Measurements from ENCODE around the gene RFX8.
"Not testable (repeated sequence)": the region's sequence is repeated elsewhere in the genome, so short reads cannot be mapped to it uniquely, and the experiment has no call there.

The RFX8 gene

DNA sequence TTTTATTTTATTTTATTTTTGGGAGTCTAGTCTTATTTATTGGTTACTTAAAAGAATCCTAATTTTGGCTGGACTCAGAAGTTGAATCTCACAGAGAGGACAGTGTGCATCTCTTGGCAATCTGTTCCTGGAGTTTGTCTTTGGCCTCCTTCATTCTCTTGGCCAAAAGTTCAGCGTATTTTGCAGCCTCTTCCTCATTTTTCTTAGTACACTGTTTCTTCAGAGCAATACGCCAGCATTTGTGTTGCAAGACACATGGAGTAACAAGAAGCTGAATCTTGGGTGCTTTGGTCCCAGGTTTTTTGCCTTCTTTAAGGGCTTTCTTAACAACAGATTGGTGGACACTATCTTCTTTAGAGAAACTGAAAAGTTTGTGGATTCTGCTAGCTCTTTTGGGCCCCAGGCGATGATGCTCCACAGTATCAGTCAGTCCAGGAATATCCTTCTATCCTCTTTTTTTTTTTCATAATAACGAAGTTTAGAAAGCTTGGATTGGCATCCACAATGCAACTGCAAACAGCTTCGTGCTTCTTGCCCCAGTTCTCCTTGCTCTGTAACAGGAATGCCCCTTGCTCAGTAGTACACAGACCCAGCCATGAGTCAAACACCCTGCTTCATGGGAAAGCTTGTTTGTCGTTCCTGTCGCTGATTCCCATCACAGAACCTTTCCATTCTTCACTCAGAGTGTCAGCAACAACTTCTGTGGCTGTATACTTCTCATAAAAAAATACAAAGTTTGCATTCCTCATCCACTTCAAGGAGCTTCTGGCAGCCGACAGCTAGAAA lies 34.8 kb upstream of the RFX8 start:
- Histone ChIP-seq H3K36me3 (no peaks in the 10 kb centered on the region), H3K4me1 (no peaks in the 10 kb centered on the region), H3K4me3 (no peak overlapping the region), H3K27me3 (peaks cover 0 to 5% of the 10 kb centered on the region in 2 donors), H3K9me3 (no peaks in the 10 kb centered on the region), H3K27ac (no peak overlapping the region)
- TF ChIP-seq, protein P1, sequence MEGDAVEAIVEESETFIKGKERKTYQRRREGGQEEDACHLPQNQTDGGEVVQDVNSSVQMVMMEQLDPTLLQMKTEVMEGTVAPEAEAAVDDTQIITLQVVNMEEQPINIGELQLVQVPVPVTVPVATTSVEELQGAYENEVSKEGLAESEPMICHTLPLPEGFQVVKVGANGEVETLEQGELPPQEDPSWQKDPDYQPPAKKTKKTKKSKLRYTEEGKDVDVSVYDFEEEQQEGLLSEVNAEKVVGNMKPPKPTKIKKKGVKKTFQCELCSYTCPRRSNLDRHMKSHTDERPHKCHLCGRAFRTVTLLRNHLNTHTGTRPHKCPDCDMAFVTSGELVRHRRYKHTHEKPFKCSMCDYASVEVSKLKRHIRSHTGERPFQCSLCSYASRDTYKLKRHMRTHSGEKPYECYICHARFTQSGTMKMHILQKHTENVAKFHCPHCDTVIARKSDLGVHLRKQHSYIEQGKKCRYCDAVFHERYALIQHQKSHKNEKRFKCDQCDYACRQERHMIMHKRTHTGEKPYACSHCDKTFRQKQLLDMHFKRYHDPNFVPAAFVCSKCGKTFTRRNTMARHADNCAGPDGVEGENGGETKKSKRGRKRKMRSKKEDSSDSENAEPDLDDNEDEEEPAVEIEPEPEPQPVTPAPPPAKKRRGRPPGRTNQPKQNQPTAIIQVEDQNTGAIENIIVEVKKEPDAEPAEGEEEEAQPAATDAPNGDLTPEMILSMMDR (IDR thresholded peaks at IDR 0.05) = no peak
- peak in 1 of 2 donors; percentile 41 for DNase-seq
- intact Hi-C loops (cut with DNase I; ENCODE audit: low total_unique reads) = no loop called here

DNA sequence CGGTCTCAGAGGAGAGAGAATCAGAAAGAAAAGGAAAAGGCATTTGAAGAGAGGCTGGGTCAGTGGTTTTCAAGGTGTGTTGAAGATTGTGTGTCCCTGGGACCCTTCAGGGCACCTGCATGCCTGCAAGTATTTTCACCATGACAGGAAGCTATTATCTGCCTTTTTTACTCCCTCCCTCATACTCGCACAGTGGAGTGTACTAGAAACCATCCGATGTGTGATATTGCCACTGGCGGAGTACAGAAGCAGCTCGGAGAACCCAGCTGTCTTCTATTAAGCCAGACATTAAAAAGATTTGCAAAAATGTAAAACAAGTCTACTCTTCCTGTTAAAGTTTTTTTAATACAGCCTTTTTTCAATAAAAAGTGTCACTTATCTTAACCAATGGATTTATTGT lies 33.7 kb upstream of the RFX8 start:
- no peak overlapping the region for H3K27ac ChIP-seq
- TF ChIP-seq, protein P1 (IDR thresholded peaks at IDR 0.05) = no peak
- no peaks in the 10 kb centered on the region for H3K4me1 ChIP-seq
- H3K9me3 ChIP-seq = no peaks in the 10 kb centered on the region
- intact Hi-C loops (cut with DNase I; ENCODE audit: low total_unique reads) = no loop called here
- no peak for DNase-seq
- H3K27me3 ChIP-seq = peaks cover 0 to 5% of the 10 kb centered on the region in 2 donors
- no peaks in the 10 kb centered on the region for H3K36me3 ChIP-seq
- no peak overlapping the region for H3K4me3 ChIP-seq

DNA sequence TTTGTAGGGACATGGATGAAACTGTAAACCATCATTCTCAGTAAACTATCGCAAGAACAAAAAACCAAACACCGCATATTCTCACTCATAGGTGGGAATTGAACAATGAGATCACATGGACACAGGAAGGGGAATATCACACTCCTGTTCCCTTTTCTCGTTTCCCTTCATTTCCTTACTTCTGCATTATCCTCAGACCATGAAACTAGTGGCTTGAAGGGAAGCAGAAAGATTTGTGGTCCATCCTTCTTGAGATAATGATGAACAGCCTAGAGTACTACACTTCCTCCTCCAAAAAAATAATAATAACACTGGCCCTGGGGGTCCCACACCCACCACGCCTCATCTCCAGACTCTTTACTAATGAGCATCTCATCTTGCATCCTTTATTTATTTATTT lies 30.4 kb upstream of the RFX8 start:
- H3K36me3 ChIP-seq; H3K4me1 ChIP-seq; H3K27me3 ChIP-seq; H3K4me3 ChIP-seq; H3K27ac ChIP-seq; intact Hi-C loops (cut with DNase I; ENCODE audit: low total_unique reads); H3K9me3 ChIP-seq; DNase-seq: not testable (repeated sequence)

DNA sequence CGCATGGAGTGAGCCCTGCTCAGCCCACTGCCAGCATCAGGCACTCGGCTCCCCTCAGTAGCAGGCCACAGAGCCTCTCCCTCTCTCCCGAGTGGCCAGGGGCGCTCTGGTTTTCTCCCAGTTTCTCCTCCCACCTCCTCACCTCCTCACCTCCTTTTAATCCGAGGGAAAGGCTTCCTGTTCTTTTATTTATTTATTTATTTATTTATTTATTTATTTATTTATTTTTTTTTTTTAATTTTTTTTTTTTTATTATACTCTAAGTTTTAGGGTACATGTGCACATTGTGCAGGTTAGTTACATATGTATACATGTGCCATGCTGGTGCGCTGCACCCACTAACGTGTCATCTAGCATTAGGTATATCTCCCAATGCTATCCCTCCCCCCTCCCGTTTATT lies 29.8 kb upstream of the RFX8 start:
- intact Hi-C loops (cut with DNase I; ENCODE audit: low total_unique reads); H3K36me3 ChIP-seq; H3K4me3 ChIP-seq; DNase-seq; H3K27ac ChIP-seq; H3K9me3 ChIP-seq; H3K4me1 ChIP-seq; H3K27me3 ChIP-seq: not testable (repeated sequence)

DNA sequence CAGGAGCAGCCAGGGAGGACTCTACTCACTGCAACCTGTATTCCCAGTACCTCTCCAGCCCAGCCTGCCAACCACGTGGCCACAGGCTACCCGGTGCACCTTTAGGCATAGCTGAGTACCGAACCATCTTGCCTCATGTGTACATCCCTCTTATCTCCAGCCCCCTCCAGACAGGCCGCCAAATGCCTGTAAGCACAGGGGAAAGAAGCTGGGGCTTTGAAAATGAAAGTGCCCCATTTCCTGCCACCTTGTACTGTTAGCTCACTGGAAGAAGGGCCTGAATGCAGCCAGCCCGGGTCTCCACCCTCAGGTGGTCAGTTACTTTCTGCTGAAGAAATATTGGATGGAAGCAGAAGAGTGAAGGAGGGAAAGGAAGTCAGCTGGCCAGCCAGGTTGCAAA lies 27.2 kb upstream of the RFX8 start:
- Histone ChIP-seq H3K4me3 (no peak overlapping the region), H3K27me3 (no peaks in the 10 kb centered on the region), H3K36me3 (no peaks in the 10 kb centered on the region), H3K27ac (no peak overlapping the region), H3K4me1 (peaks cover 0 to 9% (median 2%) of the 10 kb centered on the region in 4 donors), H3K9me3 (no peaks in the 10 kb centered on the region)
- DNase-seq = no peak
- intact Hi-C loops (cut with DNase I; ENCODE audit: low total_unique reads) = no loop called here
- TF ChIP-seq, protein P1 (IDR thresholded peaks at IDR 0.05) = no peak

DNA sequence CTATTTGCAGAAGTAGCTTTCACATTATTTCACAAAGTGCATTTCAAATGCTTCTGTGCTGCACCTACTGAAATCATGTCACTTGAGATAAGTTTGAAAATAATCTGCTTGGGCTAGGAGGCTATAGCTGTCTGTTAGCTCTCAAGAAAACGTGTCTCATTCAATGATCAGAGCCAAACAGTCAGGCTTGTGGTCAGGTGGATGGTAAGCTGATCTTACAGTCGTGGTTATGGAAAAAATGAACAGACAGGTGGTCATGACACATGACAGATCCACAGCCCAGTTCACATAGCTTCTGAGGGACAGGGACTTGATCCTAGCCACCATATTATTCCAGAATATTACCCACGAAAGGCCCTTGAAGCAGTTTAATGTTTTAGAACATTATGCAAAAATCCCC lies 26.5 kb upstream of the RFX8 start:
- H3K4me3 ChIP-seq = no peak overlapping the region
- no peaks in the 10 kb centered on the region for H3K36me3 ChIP-seq
- no peaks in the 10 kb centered on the region for H3K9me3 ChIP-seq
- H3K27me3 ChIP-seq = no peaks in the 10 kb centered on the region
- H3K4me1 ChIP-seq = peaks cover 0 to 9% (median 2%) of the 10 kb centered on the region in 4 donors
- TF ChIP-seq, protein P1 (IDR thresholded peaks at IDR 0.05) = no peak
- no peak overlapping the region for H3K27ac ChIP-seq
- intact Hi-C loops (cut with DNase I; ENCODE audit: low total_unique reads) = no loop called here
- no peak for DNase-seq

All from tibial artery (tissue), 4 donors.